Small intestine (tissue), 7 donors: ENCODE results near the gene MMP11. TPM values are rescaled to one million over a fixed set of nuclear protein-coding genes. Genes with fewer than 3 reads are reported as not detected.

Experiments
- DNase-seq, 2 donors: peaks; one replicate each; pipeline versions ENCODE4 v3.0.0 to v3.0.0-alpha.2; 2013
- FAIRE-seq: peaks from 2 replicates; lab custom pipeline; 2012; peaks lifted over from hg19 to GRCh38; lab: Jason Lieb, UNC
- H3K27ac ChIP-seq, 3 donors: one replicate each; pipeline ENCODE4 v1.5.1; 2013; ENCODE audit warnings: low read length in 2 of 3, mild to moderate bottlenecking in 2 of 3, control low read depth in 1 of 3, inconsistent platforms in 1 of 3, low read depth in 1 of 3, moderate library complexity in 1 of 3
- H3K27me3 ChIP-seq, 3 donors: one replicate each; pipeline ENCODE4 v1.6.1; 2013; ENCODE audit warnings: low read length in 3 of 3, inconsistent platforms in 1 of 3; ENCODE audit not compliant: control insufficient read depth in 3 of 3, insufficient read depth in 3 of 3
- H3K36me3 ChIP-seq, 3 donors: one replicate each; pipeline ENCODE4 v1.6.1; 2013; ENCODE audit warnings: low read length in 3 of 3, inconsistent platforms in 1 of 3, low read depth in 1 of 3, mild to moderate bottlenecking in 1 of 3, moderate library complexity in 1 of 3; ENCODE audit not compliant: control insufficient read depth in 3 of 3, insufficient read depth in 2 of 3
- H3K4me1 ChIP-seq, 3 donors: one replicate each; pipeline ENCODE4 v1.6.1; 2013; ENCODE audit warnings: low read length in 2 of 3, inconsistent platforms in 1 of 3, low read depth in 1 of 3, mild to moderate bottlenecking in 1 of 3, moderate library complexity in 1 of 3; ENCODE audit not compliant: control insufficient read depth in 3 of 3, insufficient read depth in 2 of 3
- H3K4me3 ChIP-seq, 3 donors: one replicate each; pipeline ENCODE4 v1.5.1; 2013; ENCODE audit warnings: low read length in 3 of 3, control low read depth in 1 of 3, inconsistent platforms in 1 of 3, low read depth in 1 of 3, mild to moderate bottlenecking in 1 of 3, moderate library complexity in 1 of 3
- H3K9me3 ChIP-seq, 2 donors: one replicate each; pipeline ENCODE4 v1.6.1; 2013; ENCODE audit warnings: low read depth in 1 of 2, low read length in 1 of 2; ENCODE audit not compliant: control insufficient read depth in 2 of 2, insufficient read depth in 1 of 2
- WGBS, 3 donors: extraction: QIAGEN DNeasy Blood & Tissue Kit; methylation state at CpG; one replicate each; pipeline ENCODE4 v1.1.7; 2013; 5-methylcytosine and 5-hydroxymethylcytosine counted together
- polyA plus RNA-seq, 4 donors: library from polyadenylated mRNA; stranded (reverse) in 3 of 4; unstranded in 1 of 4; fragments of 200-250 nt in 3 of 4; fragments of 120-200 nt in 1 of 4; gene quantifications; one replicate each; pipeline versions ENCODE4 v1.2.1 to v1.2.3, GENCODE V29; 2013
- donor health status: healthy with polysubstance abuse.
- donor health status: control.
- donor health status: control.
- donor health status: Bipolar disorder and iron deficiency.
- donor health status: healthy.

MMP11 gene
- polyA plus RNA-seq, 4 donors = 1.1 to 16.8 (median 1.7) TPM; not detected in 1

DNA sequence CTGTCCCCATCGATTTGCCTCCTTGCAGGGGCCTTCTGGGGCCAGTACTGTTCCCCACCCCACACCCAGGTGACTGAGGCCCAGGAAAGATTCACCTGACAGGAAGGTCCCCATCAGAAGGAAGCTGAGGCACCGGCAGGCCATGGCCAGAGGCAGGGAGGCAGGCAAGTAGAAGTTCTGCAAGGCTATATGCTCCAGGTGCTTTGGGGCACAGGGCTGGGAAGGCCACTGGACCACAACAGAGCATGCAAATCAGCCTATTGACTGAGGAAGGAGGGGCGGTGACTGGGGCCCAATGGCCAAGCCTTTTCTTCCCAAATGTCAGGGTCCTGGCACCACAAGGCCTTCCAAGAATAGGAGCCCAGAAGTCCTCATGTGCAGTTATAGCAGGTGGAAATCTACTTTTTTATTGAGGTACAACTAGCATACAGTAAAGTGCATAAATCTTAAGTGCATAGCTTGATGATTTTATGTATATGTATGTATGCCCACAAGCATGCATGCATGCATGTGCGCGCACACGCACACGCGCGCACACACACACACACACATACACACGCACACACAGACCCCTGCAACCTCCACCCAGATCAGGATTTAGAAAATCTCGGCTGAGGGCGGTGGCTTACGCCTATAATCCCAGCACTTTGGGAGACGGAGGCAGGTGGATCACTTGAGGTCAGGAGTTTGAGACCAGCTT is 18.3 kb upstream of the MMP11 start, which contains the start of gene VPREB3:
VPREB3 (minus strand) TSS at position 206 of the 700 bp plus-strand sequence; CDS start at position 144, 62 bp downstream.
- DNase-seq = no peak
- 79 to 84% (median 82%) methylated on average over 14 of the region's 14 CpGs for WGBS, 3 donors
- no peak for FAIRE-seq
- peaks cover 0 to 5% (median 0%) of the 10 kb centered on the region in 3 donors for H3K4me1 ChIP-seq
- no peaks in the 10 kb centered on the region for H3K27me3 ChIP-seq
- H3K36me3 ChIP-seq = no peaks in the 10 kb centered on the region
- H3K9me3 ChIP-seq = no peaks in the 10 kb centered on the region
- H3K4me3 ChIP-seq = no peak within 1 kb of the TSS
- no peak within 1 kb of the TSS for H3K27ac ChIP-seq

DNA sequence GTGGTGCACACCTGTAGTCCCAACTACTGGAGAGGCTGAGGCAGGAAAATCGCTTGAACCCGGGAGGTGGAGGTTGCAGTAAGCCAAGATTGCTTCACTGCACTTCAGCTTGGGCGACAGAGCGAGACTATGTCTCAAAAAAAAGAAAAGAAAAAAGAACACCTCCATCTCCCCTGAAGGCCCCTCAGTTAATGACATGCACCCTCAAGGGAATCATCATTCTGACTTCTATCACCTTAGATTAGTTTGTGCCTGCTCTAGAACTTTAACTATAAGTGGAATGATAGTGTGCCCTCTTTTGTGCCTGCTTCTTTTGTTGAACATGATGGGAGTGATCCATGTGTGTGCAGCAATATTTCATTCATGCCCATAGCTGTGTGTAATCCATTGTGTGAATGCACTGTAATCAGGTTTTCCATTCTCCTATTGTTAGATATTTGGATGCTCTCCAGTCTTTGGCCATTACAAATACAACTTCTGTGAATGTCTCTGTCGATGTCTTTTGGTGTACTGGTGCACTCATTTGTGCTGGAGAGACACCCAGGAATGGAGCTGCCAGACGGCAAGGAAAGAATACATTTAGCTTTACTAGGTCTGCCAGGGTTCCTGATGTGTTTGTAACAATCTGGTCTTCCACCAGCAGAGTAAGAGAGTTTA is 17.5 kb upstream of the MMP11 start:
- Histone ChIP-seq H3K4me3 (no peak overlapping the region), H3K4me1 (peaks cover 0 to 5% (median 0%) of the 10 kb centered on the region in 3 donors), H3K9me3 (no peaks in the 10 kb centered on the region), H3K27me3 (no peaks in the 10 kb centered on the region), H3K36me3 (no peaks in the 10 kb centered on the region), H3K27ac (no peak overlapping the region)
- FAIRE-seq = no peak
- no peak for DNase-seq
- WGBS, 3 donors = 71 to 77% (median 76%) methylated on average over 6 of the region's 6 CpGs

GRCh38 chr22:23755711-23756110 is 16.9 kb upstream of the MMP11 start:
- H3K9me3 ChIP-seq = no peaks in the 10 kb centered on the region
- DNase-seq (no peak), FAIRE-seq (no peak)
- no peak overlapping the region for H3K4me3 ChIP-seq
- H3K27ac ChIP-seq = no peak overlapping the region
- H3K27me3 ChIP-seq = no peaks in the 10 kb centered on the region
- WGBS, 3 donors = 67 to 87% (median 68%) methylated on average over 8 of the region's 8 CpGs
- H3K4me1 ChIP-seq = peaks cover 0 to 3% (median 0%) of the 10 kb centered on the region in 3 donors
- no peaks in the 10 kb centered on the region for H3K36me3 ChIP-seq

GRCh38 chr22:23756891-23757290 is 15.8 kb upstream of the MMP11 start:
- Histone ChIP-seq H3K27ac (no peak overlapping the region), H3K36me3 (no peaks in the 10 kb centered on the region), H3K4me1 (no peaks in the 10 kb centered on the region), H3K4me3 (no peak overlapping the region), H3K9me3 (no peaks in the 10 kb centered on the region), H3K27me3 (no peaks in the 10 kb centered on the region)
- DNase-seq = no peak
- 44 to 48% (median 48%) methylated on average over 3 to 4 of the region's 4 CpGs for WGBS, 3 donors
- no peak for FAIRE-seq

DNA sequence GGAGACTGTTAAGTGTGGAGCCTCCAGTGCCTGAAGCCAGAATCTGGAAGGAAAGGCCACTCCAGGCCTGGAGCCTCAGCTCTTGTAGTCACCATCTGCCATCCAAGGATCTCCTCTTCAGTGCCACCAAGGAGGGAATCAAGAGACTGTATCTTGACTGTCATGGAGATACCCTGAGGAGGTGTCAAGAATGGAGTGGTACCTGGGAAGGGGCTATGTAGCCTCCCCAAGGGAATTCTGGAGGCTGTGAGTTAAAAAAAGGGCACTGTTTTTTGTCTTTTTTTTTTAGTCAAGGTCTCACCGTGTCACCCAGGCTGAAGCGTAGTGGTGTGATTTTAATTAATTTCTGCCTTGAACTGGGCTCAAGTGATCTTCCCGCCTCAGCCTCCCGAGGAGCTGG is 13.1 kb upstream of the MMP11 start:
- no peak for DNase-seq
- no peaks in the 10 kb centered on the region for H3K9me3 ChIP-seq
- peaks cover 0 to 10% (median 4%) of the 10 kb centered on the region in 3 donors for H3K4me1 ChIP-seq
- WGBS, 3 donors = 82 to 92% (median 89%) methylated on average over 4 of the region's 4 CpGs
- H3K4me3 ChIP-seq = no peak overlapping the region
- FAIRE-seq = no peak
- no peaks in the 10 kb centered on the region for H3K27me3 ChIP-seq
- H3K36me3 ChIP-seq = peaks cover 0 to 3% (median 0%) of the 10 kb centered on the region in 3 donors
- no peak overlapping the region for H3K27ac ChIP-seq

- H3K9me3 ChIP-seq = no peaks in the 10 kb centered on the region
- 82 to 94% (median 91%) methylated on average over 6 of the region's 6 CpGs for WGBS, 3 donors
- FAIRE-seq = no peak
Observed at GRCh38 chr22:23760056-23760455, 12.6 kb upstream of the MMP11 start.

GRCh38 chr22:23762842-23763578 is 9.6 kb upstream of the MMP11 start, which contains the start of gene C22orf15:
Gene C22orf15 (plus strand): TSS chr22:23762990. CDS start chr22:23763307, 317 bp downstream.
- H3K4me3 ChIP-seq = peak within 1 kb of the TSS in 1 of 3 donors; percentile 5

More at GRCh38 chr22:23760056-23760455, 12.6 kb upstream of the MMP11 start:
- Histone ChIP-seq H3K4me3 (no peak overlapping the region), H3K27me3 (no peaks in the 10 kb centered on the region), H3K4me1 (peaks cover 0 to 10% (median 4%) of the 10 kb centered on the region in 3 donors), H3K36me3 (peaks cover 0 to 8% (median 0%) of the 10 kb centered on the region in 3 donors), H3K27ac (no peak overlapping the region)
- DNase-seq = no peak

DNA sequence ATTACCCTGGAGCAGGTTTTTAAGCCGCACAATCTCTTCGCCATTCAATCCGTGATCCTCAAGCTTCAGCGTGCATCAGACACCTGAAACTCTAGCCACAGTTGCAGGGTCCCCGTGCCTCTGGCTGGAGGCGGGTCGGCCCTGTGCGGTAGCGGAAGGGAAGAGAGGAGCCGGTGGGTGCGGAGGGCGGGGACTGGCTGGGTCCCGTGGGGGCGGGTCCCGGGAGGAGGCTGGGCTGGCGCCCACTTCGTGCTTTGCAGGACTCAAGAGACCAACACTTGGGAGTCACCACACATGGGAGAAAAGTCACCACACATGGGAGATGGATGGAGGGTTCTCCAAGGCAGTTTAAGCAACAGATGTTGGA is 9.1 kb upstream of the MMP11 start:
- no peak for FAIRE-seq
- no peaks in the 10 kb centered on the region for H3K9me3 ChIP-seq
- no peaks in the 10 kb centered on the region for H3K27me3 ChIP-seq
- DNase-seq = no peak
- no peak overlapping the region for H3K27ac ChIP-seq
- H3K4me1 ChIP-seq = peaks cover 0 to 17% (median 4%) of the 10 kb centered on the region in 3 donors
- peak overlapping the region in 1 of 3 donors; percentile 5 for H3K4me3 ChIP-seq
- WGBS, 3 donors = 38 to 81% (median 63%) methylated on average over 17 of the region's 17 CpGs
- peaks cover 0 to 21% (median 2%) of the 10 kb centered on the region in 3 donors for H3K36me3 ChIP-seq

More at GRCh38 chr22:23762842-23763578, 9.6 kb upstream of the MMP11 start, which contains the start of gene C22orf15:
- Histone ChIP-seq H3K9me3 (no peaks in the 10 kb centered on the region), H3K36me3 (peaks cover 0 to 21% (median 2%) of the 10 kb centered on the region in 3 donors), H3K27ac (no peak within 1 kb of the TSS), H3K27me3 (no peaks in the 10 kb centered on the region), H3K4me1 (peaks cover 0 to 15% (median 4%) of the 10 kb centered on the region in 3 donors)
- FAIRE-seq (no peak), DNase-seq (no peak)
- WGBS, 3 donors = 44 to 74% (median 58%) methylated on average over 23 of the region's 23 CpGs
